GM21717 (cell line): ENCODE data around the gene LRRFIP1.

Experiments used
- ATAC-seq: cut with Tn5 transposase; IDR thresholded peaks from one replicate; pipeline ENCODE4 v1.9.1; 2021; ENCODE audit warnings: mild to moderate bottlenecking, moderate library complexity; ENCODE audit not compliant: unreplicated experiment

LRRFIP1 gene

DNA sequence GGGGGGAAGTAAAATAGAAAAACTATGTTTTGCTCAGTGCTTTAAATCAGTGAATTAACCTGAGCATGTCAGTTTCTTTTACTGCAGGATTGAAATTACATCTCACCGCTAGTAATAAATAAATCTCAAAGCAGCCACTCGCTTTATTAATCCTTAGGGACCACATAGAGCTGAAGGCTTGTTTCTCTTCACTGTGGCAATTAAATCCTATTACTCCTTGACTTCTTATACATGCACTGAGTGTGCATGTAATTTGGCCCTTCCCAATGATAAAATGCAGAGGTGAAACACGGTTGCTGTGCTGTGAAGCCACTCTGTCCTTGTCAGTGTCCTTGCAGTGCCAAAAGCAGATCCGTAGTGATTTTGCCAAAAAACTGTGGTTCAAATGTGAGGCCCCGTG is 94.1 kb downstream of the LRRFIP1 start:
- no peak for ATAC-seq

GRCh38 chr2:237722616-237723015 is 95.2 kb downstream of the LRRFIP1 start:
- no peak for ATAC-seq

GRCh38 chr2:237723023-237723422 is 95.6 kb downstream of the LRRFIP1 start:
- no peak for ATAC-seq

DNA sequence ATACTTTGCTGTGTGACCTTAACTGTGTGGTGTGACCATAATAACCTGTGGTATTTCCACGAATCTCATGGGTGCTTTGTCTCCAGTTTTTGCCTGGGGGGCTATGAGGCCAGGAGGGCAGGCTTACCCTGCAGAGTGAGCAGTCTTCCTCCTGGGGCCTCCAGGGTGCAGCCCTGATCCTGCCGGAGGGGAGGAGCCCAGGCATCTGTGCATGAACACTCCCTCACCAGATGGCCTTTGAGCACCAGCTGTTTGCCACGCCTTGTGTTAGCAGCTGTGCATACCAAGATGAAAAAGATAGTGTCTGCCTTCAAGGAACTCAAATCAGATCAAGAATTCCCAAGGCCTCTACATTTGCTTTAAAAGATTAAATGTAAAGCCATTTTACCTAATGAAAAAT is 96.2 kb downstream of the LRRFIP1 start:
- ATAC-seq, result peak; percentile 88

GRCh38 chr2:237724811-237725478 is 97.6 kb downstream of the LRRFIP1 start:
- ATAC-seq, result no peak

- ATAC-seq, result no peak
Measured at GRCh38 chr2:237725661-237726060, 98.3 kb downstream of the LRRFIP1 start.

DNA sequence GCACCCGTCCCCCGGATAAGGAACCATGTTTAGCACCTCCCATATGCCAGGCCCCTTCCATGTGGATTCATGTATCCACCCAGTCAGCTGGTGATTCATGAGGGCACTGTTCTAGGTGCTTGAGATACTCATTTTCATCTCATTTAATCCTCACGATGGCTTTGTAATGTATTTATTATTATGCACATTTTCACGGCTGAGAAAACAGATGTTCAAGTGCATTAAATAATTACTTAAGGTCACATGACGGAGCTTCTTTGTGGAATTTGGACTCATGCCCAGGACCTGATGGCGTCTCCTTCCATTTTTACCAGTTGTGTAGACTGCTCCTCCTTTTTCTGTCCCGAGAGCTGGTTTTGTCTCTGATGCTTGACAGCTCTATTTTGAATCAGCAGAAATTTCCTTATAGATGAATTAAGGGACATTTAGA is 99.0 kb downstream of the LRRFIP1 start:
- no peak for ATAC-seq

- no peak for ATAC-seq
Measured at GRCh38 chr2:237727363-237727762, 100.0 kb downstream of the LRRFIP1 start.

DNA sequence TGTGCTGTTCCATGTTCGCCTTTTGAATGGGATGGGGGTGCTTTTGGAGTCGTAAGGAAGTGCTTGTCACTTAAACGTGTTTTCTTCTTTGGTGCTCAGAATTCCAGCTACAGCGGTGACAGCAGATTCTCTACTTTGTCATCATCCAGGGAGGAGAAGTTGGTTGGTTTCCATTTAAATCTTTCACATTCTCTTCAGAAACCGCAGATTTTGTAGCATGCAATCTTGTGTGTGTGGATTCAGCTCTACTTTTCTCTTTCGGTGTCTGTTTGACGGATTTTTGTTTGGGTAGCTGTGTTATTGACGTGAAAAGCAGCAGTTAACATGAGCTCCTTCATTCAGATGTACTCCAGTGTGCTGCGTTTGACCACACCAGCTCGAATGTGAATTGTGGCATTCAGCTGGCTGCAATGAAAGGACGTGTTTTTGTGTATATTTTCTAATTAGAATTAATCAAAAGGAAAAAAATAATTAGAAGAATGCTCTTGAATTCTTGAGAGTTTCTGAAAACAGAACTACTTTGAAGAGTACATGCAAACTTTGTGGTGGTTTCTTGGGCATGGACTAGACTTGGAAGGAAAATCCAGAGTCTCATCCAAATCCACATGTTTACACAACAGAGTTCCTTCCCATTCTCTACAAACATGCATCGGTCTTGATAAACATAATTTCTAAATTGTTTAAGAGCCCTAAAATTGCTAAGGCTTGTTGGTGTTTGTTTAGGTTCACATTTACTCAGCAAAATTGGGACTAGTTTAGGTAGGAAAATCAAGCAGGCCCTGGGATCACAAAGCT is 102.5 kb downstream of the LRRFIP1 start:
- ATAC-seq, result no peak

GRCh38 chr2:237731663-237732062 is 104.3 kb downstream of the LRRFIP1 start:
- ATAC-seq, result no peak

GRCh38 chr2:237732070-237732469 is 104.7 kb downstream of the LRRFIP1 start:
- no peak for ATAC-seq

- ATAC-seq, result no peak
Measured at GRCh38 chr2:237732790-237733381, 105.5 kb downstream of the LRRFIP1 start.

DNA sequence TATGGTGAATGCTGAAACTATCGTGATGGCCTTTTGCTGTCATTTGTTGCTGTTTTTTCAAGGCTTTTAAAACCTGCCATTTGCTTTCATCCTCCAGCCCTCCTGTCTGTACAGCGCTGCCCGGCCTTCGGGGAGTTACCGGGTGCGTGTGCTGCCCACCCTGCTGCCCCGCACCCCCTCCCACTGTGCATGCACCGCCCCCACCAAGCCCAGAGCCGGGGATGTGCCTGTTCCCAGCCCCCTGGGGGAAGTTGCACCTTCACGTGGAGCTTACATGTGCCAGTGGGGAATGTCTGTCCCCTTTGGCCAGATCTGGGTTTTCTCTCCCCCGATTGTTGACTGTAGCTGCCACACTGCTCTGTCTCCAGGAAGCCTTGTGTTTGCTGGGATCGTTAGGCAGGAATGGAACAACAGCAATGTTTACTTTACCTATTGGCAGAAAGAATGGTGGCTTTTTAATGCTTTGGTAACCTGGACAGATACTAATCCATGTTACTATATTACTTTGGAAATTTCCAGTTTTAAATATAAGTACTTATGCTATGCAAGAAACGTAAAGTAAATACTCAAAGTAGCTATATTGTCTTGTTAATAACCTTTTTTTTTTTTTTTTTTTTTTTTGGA is 106.4 kb downstream of the LRRFIP1 start:
- ATAC-seq, result no peak

DNA sequence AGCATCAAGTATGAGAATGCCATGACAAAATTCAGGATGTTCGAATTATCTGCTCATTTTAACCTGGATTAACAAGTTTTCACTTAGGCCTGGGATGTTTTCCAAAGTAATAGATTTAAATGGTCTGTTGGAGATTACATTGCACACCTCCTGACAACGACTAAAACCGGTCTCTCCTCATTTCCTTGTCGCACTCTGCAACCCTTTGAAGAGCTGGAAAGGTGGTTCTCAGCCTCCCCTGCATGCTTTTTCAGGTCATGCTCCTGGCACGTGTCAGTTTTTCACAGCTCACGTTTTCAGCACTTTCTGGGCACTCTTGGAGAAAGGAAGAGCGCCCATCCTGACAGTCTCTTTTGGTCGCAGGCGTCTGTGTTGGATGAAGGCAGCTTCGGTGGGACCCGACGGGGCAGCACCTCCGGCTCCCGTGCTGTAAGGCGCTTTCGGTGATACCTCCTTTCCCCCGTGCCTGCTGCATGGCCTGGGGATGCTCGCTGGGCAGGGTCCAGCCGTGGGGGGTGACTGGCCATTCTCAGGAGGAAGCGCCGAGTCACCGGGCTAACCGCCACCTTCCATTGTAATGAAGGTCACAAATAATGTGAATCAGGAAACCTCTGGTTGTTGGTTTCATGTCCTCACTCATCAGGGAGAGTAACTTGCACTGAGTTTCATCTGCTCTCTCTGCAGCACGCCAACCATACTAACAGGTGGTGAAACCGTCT is 107.7 kb downstream of the LRRFIP1 start:
- ATAC-seq, result no peak

DNA sequence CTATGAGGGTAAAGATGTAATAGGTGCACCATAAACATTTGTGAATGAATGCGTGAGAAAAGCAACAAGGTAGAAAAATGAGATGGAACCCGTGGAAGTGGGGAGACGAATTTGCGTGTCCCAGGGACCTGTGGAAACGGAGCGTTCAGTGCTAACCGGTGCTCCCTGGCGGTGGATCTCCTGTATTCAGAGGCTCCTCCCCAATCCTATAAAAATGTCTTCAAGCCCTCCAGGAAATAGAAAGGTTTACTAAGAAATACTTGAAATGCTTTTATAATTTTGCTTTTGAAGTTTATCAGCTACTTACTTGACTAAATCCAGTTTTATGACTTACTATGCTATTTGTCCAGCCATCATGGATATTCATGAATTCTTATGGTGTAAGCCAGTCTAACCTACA is 108.4 kb downstream of the LRRFIP1 start:
- ATAC-seq, result no peak

- no peak for ATAC-seq
Measured at GRCh38 chr2:237736783-237737182, 109.4 kb downstream of the LRRFIP1 start.

GRCh38 chr2:237737196-237737865 is 109.9 kb downstream of the LRRFIP1 start:
- ATAC-seq, result no peak

DNA sequence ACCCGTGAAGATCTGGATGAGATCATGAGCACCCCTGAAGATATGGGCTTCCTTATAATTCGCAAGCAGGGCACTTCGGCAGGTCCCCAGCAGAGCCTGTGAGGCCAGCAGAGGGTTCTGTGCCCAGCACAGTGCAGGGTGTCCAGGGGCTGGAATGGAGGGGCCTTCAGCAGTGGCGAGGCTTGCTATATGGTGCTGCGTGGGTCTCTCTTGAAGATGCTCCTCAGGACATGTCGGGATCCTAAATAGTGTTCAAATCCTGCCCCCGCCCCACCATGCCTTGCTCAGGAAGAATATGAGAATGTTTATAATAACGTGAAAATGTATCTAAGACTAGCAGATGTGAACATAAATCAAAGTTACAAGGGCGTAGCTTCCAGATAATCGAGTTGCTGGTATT is 110.9 kb downstream of the LRRFIP1 start:
- no peak for ATAC-seq

DNA sequence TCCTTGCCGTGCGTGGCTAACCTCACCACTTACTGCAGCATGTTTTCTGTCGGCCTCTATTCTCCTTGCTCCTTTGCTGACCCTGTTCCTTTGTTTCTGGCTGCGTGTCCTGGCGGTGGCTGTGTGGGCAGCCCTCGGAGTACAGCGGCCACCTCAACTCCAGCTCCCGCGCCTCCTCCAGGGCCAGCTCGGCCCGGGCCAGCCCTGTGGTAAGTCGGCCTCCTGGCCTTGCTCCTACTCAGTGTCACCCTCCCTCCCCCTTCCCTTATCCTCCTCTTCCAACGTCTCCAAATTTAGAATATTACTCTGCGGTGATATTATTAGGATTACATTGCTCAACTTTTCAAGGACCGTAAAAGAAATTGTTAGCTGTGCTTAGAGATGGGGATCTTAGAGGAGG is 111.7 kb downstream of the LRRFIP1 start:
- no peak for ATAC-seq

GRCh38 chr2:237742191-237742590 is 114.8 kb downstream of the LRRFIP1 start:
- no peak for ATAC-seq
